Stimulated activated CD4-positive, alpha-beta T cell treated with anti-CD3 and anti-CD28 coated beads, Interleukin-4, amount 100 ng/mL, for 1 hour (primary cell): Measurements from ENCODE around the gene TUBGCP6.

Experiments used
- DNase-seq: peaks from one replicate; pipeline ENCODE4 v3.0.0-alpha.2; 2020

TUBGCP6 gene, protein sequence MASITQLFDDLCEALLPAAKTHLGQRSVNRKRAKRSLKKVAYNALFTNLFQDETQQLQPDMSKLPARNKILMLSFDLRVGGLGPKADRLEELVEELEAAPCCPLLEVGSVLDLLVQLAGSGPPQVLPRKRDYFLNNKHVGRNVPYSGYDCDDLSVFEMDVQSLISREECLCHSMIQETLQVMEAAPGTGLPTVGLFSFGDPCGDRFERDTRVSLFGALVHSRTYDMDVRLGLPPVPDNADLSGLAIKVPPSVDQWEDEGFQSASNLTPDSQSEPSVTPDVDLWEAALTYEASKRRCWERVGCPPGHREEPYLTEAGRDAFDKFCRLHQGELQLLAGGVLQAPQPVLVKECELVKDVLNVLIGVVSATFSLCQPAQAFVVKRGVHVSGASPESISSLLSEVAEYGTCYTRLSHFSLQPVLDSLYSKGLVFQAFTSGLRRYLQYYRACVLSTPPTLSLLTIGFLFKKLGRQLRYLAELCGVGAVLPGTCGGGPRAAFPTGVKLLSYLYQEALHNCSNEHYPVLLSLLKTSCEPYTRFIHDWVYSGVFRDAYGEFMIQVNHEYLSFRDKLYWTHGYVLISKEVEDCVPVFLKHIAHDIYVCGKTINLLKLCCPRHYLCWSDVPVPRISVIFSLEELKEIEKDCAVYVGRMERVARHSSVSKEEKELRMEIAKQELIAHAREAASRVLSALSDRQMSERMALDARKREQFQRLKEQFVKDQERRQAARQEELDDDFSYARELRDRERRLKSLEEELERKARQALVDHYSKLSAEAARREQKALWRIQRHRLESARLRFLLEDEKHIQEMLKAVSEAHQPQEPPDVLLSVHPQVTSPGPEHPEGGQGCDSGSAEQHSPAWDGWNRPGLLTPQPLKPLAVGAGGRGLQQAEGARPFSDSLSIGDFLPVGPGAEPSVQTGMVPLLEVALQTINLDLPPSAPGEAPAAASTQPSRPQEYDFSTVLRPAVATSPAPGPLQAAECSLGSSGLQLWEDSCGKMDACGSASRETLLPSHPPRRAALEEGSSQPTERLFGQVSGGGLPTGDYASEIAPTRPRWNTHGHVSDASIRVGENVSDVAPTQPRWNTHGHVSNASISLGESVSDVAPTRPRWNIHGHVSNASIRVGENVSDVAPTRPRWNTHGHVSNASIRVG (N-terminal part only)

DNA sequence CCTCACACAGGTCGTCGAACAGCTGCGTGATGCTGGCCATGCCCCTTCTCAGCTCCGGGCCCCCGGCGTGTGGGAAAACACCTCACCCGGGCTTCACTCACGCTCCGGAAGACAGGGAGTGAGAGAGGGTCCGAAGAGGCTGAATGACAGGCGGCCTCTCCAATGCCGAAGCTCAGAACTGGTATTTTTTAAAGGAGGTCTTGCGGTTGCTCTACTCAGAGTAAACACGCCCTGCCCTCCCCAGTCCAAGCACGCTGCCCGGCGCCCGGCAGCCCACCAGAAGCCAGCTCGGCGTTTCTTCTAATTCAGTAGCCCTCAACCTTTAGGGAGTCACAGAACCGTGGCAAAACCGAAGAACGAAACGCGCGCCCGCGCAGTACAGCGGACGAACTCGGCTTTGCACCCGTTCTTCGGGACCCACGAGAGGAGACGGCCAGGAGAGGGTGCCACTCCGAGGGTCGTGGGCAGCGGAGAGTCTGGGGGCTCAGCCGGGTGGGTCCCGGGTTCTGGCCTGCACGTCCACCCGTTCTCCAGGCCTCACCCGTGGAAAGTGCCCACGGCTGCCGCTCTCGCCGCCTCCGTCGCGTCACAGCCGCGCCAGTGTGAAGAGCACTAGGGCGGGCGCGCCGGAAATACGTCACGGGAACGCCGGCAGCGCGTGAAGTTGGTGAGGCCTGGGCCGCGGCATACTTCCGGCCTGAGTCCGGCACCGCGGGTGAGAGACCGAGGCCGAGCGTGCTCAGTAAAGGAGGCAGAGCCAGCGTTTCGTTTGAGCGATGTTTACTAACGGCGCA is at the start of gene TUBGCP6:
TSS of gene TUBGCP6 (minus strand) at position 604 of the 794 bp plus-strand sequence. CDS start at position 40, 564 bp downstream.
- peak; percentile 95 for DNase-seq

DNA sequence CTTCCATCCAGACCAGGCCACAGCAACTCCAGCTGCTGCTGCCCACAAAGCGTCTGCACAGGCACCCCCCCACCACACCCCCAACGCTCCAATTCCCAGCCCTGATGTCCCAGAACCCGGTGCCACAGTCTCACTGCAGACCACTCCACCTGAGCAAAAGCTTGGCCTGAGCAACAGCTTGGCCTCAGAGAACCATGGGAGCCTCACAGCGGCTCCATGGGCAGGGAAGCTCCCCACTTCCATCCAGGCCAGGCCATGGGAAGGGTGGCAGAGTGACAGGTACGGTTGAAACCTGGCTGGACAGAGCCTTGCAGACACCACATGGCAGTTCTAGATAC is 49.5 kb upstream of the TUBGCP6 start:
- no peak for DNase-seq

DNA sequence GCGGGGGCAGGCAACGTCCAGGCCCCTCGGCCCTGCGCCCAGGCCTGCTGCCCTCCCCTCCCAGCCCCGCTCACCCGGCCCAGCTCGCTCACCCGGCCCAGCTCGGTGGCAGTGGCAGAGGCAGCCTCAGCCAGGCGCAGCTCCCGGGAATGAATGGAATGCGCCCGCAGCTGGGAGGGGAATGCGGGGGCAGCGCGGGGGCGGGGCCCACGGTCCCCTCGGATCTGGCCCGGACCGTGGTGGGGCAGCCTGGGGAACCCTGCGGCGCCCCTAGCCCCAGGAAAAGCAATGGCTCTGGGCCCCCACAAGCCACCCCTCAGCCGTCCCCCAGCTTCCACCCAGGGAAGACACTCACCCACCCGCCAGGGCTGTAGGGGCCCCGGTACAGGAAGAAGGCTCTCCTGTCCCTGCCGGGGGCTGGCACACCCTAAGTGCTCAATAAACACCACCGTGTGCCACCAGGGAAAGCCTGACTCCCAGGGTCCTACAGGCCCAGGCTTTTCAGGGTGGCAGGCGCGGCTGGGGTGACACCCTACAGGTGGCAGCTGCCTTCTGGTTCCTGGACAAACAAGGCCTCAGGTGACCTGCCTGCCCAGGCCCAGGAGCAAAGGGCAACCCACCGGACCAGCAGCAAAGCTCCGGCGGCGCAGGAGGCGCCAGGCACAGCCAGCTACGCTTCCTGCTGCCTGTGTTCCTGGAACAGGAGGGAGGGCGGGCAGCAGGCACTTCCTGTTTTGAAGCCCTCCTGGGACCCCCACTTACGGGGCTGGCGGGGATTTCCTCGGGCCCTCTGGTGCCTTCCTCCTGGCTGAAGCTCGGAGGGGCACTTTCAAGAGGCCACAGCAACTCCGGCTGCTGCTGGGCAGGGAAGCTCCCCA is 48.9 kb upstream of the TUBGCP6 start:
- no peak for DNase-seq

DNA sequence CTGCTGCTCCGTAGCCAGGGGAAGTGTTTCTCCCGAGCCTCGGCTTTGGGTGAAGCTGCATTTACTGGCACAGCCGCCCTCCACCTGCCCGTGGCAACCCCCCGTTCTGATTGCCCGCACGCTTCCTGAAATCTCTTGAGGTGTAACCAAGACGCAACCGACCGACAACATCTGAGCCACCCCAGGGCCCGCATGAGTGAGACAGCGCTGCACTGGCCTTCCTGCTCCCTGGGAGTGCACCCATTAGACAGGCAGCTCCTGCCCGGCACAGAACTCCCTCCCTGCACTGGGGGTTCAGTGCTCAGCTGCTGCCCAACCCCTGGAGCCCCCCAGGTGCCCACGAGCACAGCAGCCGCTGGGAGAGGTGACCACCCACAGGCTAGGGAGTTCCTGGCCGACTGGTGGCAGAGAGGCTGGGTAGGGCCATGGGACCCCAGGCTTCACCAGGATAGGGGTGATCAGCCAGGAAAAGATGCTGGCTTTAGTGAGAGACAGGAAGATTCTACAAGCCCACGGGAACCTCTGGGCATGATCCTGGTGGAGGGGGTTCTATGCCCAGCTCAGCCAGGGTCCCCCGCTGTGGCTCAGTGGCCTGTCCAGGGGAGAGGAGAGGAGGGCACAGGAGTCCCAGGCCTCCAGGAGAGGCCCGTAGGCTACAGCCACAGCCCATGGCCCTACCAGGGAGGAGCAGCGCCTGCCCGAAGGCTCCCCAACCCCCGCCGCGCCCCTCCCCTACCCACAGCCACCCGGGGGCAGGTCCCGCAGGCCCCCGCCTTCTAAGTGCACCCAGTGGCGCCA is 48.0 kb upstream of the TUBGCP6 start:
- DNase-seq, result no peak

DNA sequence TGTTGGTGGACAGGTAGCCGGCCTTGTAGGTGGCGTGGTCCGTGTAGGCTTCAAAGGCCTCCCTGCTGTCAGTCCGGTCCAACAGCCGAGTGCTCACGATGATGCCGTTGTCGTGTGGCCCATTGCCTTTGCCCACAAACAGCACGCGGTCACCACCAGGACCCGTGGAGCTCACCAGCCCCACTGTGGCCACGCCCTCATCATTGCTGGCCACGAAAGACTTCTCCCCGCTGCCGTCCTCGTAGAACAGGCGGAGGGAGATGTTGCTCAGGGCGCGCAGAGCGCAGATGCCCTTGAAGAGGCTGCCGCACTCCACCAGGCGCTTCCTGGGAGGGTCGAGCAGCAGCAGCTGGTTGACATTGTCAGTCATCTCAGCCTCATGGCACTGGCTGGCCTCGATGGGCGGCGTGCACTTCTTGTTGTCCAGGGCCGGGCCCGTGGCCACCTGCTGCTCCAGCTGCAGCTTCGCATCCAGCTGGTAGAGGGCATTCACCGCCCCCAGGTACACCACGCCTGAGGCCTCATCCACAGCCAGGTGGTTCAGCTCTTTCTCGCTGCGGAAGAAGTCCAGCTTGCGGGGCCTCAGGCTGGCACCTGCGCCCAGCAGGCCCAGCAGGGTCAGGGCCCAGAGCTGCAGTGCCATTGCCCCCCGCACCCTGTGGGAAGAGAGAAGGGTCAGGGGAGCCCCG is 45.3 kb upstream of the TUBGCP6 start:
- no peak for DNase-seq

DNA sequence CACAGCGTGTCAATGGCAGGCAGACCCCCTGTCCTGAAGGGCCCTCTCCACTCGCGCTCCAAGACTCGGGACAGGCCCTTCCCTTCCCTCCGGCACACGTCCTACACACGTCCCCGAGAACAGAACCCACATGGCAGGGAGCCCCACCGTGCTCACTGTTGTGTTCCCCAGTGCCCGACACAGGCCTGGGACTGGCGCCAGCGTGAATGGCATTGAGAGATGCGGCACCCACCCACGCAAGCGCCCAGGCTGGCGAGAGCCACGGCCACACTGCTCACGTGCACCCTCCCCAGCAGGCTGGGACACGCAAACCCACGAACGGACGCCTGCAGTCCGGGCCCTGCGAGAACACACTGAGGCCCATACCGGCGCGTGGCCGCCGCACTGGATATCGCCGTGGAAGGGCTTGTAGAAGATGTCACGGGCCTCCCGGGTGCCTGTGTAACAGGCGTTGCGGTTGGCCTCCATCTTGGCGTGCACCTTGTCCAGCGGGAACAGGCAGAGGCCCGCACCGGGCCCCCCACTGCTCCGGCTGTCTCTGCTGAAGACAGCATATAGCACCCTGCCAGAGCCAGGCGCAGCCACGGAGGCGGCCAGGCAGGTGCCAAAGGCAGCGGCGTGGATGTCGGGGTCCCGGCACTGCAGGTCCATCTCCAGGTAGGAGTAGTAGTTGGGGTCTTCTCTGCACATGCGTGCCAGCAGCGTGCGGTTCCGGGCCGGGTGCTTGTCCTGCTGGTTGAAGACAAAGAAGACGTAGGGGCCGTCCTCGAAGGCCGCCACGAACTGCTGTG is 44.5 kb upstream of the TUBGCP6 start:
- DNase-seq, result no peak

DNA sequence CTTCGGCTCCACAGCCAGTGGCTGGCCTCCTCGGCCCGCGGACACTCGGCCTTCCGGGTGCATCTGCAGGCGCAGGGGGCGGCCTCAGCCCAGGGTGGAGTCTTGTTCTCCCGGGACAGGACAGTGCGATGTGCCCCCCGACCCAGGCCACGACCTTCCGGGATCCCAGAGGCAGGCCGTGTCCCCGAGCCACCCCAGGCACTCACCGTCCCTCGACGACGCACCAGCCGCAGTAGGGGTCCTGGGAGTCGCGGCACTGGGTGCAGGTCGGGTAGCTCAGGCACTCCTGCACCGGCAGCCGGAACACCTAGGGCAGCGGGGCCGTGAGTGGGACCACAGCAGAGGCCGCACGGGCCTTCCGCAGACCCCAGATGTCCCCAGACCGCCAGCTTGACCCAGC is 42.9 kb upstream of the TUBGCP6 start:
- DNase-seq, result no peak

DNA sequence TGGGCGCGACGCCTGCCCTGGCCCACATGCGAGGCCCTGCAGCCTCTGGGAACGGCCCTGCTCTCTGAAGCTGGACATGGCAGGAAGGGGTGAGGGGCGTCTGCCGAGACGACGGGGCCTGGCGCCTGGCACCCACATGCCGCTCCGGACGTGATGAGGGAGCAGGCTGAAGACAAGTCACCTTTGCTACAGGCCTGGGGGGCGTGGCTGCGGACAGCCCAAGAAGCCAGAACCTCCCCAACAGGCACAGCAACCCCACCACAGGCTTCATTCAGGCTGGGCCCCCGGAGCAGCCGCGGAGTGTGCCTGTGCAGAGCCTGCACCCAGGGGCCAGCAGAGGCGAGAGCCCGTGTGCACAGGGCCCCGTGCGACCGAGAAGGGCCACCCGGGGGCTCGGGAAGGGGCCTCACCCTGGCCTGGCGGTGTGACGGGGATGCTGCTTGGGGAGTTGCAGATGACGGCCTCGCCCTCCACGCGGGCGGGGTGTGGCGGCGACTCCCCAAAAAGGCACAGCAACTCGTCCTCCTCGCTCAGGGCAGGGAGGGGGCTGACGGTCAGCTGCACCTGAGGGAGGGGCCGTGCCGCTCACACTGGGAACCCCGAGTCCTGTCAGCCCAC is 42.0 kb upstream of the TUBGCP6 start:
- no peak for DNase-seq

DNA sequence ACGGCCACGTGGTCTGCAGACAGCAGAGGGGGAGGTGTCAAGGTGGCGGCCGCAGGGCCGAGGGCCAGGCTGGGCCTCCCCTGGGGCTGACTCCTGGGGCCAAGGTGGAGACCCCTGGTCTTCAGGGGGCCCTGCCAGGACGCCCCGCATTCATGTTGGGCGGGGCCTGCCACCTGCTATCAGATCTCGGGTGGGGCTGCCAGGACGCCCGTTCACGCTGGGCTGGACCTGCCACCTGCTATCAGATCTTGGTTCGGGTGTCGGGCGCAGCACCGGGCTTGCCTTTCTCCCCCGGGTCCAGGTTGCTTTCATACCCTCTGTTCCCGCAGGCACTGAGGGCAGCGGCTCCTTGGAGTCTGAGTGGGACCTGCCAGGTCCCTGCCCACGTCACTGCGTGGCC is 41.5 kb upstream of the TUBGCP6 start:
- no peak for DNase-seq

DNA sequence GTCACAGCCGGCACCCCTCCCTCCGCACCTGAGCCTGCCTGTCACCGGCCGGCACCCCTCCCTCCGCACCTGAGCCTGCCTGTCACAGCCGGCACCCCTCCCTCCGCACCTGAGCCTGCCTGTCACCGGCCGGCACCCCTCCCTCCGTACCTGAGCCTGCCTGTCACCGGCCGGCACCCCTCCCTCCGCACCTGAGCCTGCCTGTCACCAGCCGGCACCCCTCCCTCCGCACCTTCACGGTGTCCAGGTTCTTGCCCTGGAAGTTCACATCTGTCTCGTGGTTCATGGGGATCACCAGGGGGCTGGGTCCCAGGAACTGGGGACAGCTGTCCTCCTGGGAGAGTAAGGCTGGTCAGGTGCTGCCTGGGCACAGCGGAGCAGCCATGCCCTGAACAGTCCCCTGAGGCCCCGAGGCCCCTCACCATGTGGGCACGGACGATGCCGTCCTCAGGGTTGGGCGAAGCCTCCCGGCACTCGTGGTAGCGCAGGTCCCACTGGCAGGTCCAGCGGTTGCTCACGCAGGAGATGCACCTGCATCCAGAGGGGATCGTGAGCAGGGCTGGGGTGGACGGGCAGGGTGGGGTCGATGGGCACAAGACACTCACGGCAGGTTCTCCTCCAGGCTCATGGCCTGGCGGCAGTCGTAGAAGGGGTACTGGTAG is 40.9 kb upstream of the TUBGCP6 start:
- DNase-seq, result no peak

DNA sequence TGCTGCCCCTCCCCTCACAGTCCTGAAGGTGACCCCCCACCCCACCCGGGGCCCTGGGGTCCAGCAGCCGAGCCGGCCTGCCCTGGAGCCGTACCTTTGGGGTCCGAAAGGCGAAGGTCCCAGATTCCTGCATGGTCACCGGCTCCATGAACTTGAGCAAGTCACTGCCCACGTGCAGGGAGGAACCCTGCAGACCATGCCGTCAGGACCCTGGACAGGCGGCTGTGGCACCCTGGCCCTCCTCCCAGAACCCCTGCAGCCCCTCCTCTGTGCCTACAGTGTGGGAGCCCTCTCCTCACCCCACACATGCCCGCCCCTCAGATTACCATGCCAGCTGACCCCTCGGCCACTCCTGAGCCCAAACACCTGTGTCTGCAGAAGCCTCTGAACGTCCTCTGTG is 39.7 kb upstream of the TUBGCP6 start:
- no peak for DNase-seq

DNA sequence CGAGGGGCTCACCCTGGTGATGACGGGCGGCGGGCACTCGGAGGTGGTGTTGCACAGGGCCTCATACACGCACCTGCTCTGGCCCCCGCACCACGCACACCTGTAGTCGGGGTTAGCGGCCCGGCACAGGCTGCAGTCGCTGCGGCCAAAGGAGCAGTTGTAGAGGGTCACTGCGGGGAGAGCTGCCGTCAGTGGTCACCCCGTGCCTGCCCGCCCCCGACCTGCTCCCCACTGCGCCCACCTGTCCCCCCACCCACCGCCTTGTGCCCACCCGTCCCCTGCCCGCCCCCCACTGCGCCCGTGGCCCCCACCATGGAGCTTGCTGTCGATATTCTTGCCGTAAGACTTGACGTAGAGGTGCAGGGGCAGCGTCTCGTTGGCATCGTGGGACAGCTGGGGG is 39.0 kb upstream of the TUBGCP6 start:
- DNase-seq, result no peak

DNA sequence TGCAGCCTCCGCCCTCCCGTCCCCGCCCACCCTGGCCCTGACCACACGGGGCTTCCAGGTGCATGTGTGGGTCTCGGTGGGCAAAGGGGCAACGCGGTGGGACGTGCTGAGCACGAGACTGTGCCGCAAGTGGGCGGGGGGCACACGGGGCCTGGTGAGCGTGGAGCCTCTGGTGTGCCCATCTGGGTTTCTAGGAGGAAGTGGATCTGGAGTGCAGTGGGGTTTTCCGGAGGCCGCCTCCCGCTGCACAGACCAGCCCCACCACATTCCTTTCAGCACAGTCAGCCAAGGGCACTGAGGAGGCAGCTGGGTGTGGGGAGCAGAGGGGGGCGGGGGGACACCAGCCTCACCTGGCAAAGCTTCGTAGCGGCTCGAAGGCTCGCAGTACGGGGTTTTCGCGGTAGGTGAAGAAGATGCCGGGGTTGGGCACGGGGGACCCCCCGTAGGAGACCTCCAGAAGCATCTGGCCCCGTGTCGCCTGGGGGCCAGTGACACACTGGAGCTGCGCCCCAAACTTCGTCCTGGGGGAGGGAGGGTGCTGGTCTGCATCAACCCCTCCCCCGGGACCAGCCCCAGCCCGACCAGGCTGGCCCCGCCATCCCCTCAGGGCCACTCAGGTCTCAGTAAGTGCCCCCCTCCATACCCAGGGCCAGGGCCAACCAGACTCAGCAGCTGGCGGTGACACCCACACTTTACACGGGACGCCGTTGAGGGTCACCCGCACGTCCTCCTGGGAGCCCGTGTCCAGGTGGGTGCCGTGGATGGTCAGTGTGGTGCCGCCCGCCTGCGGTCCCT is 37.7 kb upstream of the TUBGCP6 start:
- DNase-seq, result no peak

DNA sequence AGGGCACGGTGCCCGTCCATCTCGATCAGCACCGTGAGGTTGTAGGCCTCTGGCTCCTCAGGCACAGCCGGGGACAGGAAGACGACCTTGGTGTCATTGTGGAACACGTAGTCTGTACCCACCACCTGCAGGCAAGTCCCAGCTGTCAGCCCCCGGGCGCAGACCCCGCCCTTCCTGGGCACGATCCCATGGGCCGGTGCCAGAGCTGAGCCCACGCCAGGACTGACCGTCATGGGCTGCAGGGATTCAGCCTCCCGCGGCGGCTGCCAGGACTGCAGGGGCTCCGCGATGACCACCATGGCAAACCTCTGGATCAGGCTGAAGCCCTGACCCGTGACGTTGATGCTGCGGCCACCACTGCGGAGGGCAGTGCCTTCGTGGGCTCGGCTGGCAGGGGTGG is 37.1 kb upstream of the TUBGCP6 start:
- no peak for DNase-seq

DNA sequence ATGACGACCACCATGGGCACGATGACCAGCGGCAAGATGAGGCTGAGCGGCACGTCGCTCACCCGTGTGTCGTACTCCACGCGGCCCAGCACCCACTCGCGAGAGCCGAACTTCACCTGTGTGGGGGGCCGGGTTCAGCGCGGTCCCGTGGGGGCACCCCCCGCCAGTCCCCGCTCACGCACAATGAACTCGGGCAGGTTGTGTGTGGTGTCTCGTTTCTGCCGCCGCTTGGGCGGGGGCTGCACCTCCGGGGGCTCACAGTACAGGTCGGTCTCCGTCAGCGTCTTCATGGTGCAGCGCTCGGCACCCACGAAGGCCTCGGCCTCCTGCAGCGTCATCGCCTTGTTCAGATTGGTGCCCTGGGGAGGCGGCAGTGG is 36.5 kb upstream of the TUBGCP6 start:
- DNase-seq, result no peak

DNA sequence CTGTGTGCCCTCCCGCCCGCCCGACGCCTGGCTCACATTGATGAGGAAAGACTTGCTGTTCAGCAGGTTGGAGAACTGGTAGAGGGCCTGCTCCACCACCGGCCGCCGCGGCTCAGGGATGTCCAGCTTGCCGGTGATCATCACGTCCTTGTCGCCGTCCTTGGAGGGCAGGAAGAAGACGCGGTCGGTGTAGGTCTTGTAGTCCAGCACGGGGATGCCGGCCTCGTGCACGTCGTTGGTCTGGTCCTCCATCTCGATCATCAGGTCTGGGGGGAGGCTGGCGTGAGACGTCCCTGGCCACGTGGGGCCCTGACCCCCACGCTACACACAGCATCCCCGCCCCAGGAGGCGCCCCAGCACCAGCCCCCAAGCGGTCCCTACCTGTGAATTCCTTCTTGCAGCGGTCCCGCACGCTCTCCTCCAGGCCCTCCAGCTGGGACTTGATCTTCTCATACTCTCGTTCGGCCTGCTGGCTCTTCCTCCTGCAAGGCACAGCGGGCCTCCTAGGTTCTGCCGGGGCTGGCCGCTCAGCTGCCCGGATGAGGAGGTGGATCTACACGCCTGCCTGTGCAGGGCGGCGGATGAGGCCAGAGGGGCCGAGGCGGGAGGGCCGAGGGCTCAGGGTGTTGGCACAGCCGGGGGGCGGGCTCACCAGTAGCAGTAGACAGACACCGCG is 36.0 kb upstream of the TUBGCP6 start:
- DNase-seq, result no peak
